HG02970 (cell line): Measurements from ENCODE around the gene TRAF3.

Source experiments
- ATAC-seq: cut with Tn5 transposase; IDR thresholded peaks from one replicate; pipeline ENCODE4 v1.9.1; 2021; ENCODE audit warnings: mild to moderate bottlenecking, moderate library complexity, moderate number of reproducible peaks; ENCODE audit not compliant: unreplicated experiment, low FRiP score

The TRAF3 gene

GRCh38 chr14:102903248-102903888 is 126.1 kb downstream of the TRAF3 start:
- no peak for ATAC-seq

GRCh38 chr14:102903889-102904512 is 126.8 kb downstream of the TRAF3 start:
- ATAC-seq, result no peak

DNA sequence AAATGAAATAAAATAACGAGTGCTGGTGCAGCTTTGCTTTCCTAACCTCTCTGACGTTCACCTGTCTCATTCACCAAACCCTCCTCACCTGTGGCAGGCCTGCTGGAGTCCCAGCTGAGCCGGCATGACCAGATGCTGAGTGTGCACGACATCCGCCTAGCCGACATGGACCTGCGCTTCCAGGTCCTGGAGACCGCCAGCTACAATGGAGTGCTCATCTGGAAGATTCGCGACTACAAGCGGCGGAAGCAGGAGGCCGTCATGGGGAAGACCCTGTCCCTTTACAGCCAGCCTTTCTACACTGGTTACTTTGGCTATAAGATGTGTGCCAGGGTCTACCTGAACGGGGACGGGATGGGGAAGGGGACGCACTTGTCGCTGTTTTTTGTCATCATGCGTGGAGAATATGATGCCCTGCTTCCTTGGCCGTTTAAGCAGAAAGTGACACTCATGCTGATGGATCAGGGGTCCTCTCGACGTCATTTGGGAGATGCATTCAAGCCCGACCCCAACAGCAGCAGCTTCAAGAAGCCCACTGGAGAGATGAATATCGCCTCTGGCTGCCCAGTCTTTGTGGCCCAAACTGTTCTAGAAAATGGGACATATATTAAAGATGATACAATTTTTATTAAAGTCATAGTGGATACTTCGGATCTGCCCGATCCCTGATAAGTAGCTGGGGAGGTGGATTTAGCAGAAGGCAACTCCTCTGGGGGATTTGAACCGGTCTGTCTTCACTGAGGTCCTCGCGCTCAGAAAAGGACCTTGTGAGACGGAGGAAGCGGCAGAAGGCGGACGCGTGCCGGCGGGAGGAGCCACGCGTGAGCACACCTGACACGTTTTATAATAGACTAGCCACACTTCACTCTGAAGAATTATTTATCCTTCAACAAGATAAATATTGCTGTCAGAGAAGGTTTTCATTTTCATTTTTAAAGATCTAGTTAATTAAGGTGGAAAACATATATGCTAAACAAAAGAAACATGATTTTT is 128.2 kb downstream of the TRAF3 start:
- no peak for ATAC-seq

DNA sequence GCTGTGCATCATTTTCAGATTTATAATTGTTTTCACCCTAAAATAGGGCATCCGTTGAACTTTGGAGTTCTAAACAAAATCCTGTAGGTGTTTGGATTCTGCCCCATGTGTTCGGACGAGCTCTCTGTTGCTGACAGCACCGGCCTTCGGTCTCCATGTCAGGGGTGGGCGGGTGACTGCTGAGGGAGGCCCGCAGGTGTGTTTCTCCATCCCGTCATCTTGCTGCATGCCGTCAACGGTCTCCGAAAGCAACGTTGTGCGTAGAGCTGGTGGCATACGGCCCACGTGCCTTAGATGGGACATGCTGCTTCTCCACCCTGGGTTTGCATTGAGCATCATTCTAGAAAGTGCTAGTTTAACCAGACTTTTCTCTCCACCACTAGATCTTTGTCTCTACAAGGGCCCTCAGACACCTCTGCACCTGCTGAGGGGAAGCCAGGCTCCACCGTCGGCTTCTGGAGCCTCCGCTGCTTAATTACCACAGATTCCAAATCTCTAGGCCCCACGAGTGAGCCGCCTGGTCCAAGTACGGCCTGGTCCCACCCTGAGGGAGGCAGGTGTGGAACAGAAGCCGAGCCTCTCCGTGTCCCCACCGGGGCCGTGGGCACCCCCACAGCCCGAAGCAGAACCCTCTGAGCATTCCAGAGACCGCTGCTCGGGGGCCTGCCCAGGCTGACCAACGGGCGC is 129.5 kb downstream of the TRAF3 start:
- ATAC-seq, result no peak

- ATAC-seq, result no peak
Observed at GRCh38 chr14:102907303-102907844, 130.1 kb downstream of the TRAF3 start.

- no peak for ATAC-seq
Observed at GRCh38 chr14:102907980-102908730, 130.9 kb downstream of the TRAF3 start.

DNA sequence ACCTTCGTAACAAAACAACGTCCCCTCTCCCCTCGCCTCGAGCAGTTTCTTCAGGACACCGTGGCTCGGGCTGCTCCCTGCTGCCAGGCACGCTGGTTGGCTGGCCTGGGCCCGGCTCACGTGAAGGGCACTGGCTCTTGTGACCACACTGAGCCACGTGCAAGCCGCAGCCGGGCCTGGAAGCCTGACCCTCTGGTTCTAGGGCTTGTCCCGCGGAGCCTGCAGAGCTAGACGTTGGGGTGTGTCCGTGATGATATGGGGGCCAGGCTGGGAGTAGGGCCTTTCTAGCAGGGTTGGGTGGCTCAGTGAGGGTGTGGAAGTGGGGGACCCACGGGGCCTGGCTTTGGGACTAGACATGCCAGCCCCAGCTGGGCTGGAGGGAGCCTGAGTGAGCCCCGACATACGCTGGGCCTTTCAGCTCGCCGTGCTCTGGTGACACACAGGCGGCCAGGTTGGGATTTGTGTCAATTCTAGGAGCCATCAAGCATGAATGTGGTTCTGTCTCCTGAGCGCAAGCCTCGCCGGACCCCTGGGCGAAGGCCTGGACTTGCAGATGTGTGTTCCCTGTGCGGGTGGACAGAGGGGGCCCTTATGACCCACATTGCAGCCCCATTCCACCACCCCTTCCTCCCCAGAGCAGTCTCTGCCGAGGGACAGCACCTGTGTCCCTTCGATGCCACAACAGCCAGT is 131.7 kb downstream of the TRAF3 start:
- no peak for ATAC-seq

- no peak for ATAC-seq
Observed at GRCh38 chr14:102909462-102909861, 132.2 kb downstream of the TRAF3 start.

GRCh38 chr14:102909911-102910310 is 132.7 kb downstream of the TRAF3 start:
- ATAC-seq, result no peak

DNA sequence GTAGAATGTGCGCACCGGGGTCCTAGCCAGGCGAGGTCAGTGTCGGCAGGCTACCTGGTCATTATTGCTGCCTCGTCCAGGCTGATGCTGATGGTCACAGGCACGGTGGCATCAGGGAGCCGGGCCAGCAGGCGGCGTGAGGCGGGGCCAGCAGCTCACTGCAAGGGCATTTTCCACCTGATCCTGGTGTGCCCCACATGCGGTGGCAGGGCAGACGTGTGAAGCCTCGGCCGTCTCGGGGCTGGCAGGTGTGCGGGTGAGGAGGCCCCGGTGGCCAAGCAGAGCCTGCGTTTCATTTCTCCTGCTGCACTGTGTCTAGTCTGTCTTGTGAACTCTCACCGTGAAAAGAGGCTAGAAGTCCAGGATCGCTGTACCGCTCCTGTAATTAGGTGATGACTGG is 133.2 kb downstream of the TRAF3 start:
- no peak for ATAC-seq

GRCh38 chr14:102911541-102911951 is 134.3 kb downstream of the TRAF3 start:
- ATAC-seq, result no peak

GRCh38 chr14:102911991-102912761 is 134.9 kb downstream of the TRAF3 start:
- no peak for ATAC-seq

DNA sequence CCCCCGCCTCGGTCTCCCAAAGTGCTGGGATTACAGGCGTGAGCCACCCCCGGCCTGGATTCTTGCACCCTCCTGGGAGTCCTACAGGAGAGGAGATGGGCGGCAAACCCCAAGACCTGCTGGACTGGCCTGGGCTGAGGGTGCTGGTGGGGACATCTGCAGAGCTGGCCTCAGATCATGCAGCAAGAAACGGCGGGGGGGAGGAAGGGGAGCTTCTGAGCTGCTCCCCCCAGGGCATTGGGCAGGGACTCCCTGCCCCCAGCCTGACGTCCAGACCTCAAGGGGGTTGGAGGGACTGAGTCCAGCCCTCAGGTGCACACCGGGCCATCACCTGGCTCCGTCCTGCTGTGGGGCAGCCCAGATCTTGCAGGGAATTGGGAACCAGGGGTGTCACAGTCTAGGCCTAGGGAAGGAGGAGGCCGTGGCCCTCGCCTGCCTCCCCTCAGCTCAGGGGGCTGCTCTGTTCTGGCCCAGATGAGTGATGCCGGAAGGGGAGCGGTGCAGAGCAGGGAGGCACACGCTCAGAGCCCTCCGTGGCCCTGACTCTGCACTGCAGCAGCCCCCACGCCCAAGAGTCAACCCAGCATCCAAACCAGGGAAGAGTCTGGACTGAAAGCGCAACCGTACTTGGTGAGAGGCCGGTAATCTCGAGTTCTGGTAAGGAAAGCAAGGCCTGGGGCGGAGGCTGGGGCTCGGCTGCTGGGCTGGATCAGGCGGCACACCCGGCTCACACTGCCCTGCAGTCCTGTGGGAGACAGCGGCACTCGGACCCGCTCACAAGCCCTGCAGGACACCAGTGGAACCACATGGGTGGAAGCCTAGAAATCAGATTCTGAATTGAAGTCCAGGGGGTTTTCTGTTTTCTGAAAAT is 136.3 kb downstream of the TRAF3 start:
- no peak for ATAC-seq

DNA sequence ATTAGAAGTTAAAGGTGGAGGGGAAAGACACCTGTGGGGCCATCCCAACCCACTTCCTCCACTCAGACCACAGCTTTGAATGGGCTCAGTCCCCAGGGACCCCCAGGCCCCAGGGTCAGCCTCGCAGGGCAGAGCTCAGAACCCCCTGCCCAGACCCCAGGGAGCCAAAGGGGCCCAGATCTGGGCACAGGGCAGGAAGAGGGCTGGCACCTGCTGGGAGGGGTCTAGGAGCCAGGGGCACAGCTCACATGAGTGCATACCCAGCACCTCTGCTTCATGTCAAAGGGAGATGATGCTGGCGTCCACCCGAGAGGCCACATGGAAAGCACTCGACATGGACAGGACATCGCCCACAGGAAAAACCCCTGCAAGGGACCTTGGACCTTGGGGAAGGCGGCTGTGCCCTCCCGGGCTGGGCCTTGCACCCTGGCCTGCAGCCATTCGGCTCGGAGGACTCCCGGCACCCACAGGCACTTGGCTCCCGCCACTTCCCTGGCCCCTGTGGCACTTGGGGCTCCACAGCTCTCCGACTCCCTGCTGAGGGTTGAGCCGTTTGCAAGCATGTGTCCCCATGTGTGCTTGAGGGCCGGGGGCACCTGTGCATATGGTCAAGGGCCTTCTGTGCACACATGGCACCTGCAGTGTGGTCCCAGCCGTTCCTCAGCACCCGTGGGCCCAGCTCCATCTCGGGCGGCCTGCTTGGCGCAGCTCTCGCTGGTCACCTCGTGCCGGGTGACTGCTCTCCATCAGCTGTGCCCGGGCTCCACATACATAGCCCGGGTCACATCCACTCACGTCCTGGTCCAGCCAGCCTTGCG is 137.4 kb downstream of the TRAF3 start:
- ATAC-seq, result no peak

GRCh38 chr14:102915292-102916110 is 138.3 kb downstream of the TRAF3 start:
- no peak for ATAC-seq
